Neutrophil (primary cell): ENCODE results near the gene CREB3.

Experiments used
- H3K27ac ChIP-seq: fragments of 200-600 bp; sonication (generic); 2 replicates; pipeline ENCODE4 v1.5.1; 2016; ENCODE audit warnings: mild to moderate bottlenecking, moderate library complexity
- H3K27me3 ChIP-seq: fragments of 200-600 bp; sonication (generic); 2 replicates; pipeline ENCODE4 v1.6.0; 2016; ENCODE audit warnings: mild to moderate bottlenecking
- H3K36me3 ChIP-seq: fragments of 200-600 bp; sonication (generic); 2 replicates; pipeline ENCODE4 v1.5.1; 2017
- H3K4me1 ChIP-seq, 2 experiments: fragments of 200-600 bp in 1 of 2; sonication (generic) in 1 of 2; 1 replicate in 1 of 2; 2 replicates in 1 of 2; pipeline versions ENCODE4 v1.5.1 to v1.6.1; 2013 to 2016; ENCODE audit warnings: low read depth in 1 of 2, low read length in 1 of 2, mild to moderate bottlenecking in 1 of 2, moderate library complexity in 1 of 2; ENCODE audit not compliant: control insufficient read depth in 1 of 2, insufficient read depth in 1 of 2
- H3K4me3 ChIP-seq, 2 experiments: fragments of 200-600 bp in 1 of 2; sonication (generic) in 1 of 2; 1 replicate in 1 of 2; 2 replicates in 1 of 2; pipeline ENCODE4 v1.5.1; 2013 to 2016; ENCODE audit warnings: low read depth in 1 of 2, low read length in 1 of 2, mild to moderate bottlenecking in 1 of 2, moderate library complexity in 1 of 2
- H3K9me3 ChIP-seq: fragments of 200-600 bp; sonication (generic); 2 replicates; pipeline ENCODE4 v1.5.1; 2016
- CTCF ChIP-seq: fragments of 200-600 bp; sonication (generic); IDR thresholded peaks from 2 replicates; pipeline ENCODE4 v1.5.1; 2016; ENCODE audit warnings: antibody characterized with exemption

Gene CREB3

DNA sequence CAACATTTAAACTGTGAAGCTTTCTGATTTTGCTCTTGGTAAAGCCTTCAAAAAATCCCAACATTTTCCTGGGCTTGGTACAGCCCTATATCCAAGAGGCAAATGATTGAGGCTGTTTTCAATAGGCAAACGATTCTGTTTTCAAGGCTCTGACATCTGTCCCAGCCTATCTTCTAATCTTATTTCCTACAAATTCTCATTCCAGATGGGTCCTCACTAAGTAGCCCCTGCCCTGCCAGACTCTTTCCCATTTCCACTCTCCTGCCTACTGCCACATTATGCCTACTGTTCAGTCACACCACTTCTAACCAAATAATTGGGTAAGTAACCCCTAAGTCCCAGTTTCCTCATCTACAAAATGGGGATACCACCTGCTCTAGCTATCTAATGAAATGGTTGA, 13.1 kb downstream of the CREB3 start:
- TF ChIP-seq CTCF = no peak
- Histone ChIP-seq H3K4me1 (peaks cover 41 to 42% of the 10 kb centered on the region in 2 experiments), H3K4me3 (no peak overlapping the region)

GRCh38 chr9:35746583-35746982, 14.1 kb downstream of the CREB3 start:
- H3K9me3 ChIP-seq = no peaks in the 10 kb centered on the region
- H3K27ac ChIP-seq = no peak overlapping the region
- TF ChIP-seq CTCF = no peak
- H3K27me3 ChIP-seq = no peaks in the 10 kb centered on the region
- H3K4me3 ChIP-seq = peak overlapping the region in 1 of 2 experiments; percentile 80
- peaks cover 41 to 42% of the 10 kb centered on the region in 2 experiments for H3K4me1 ChIP-seq
- H3K36me3 ChIP-seq = peaks cover 45% of the 10 kb centered on the region

More for the DNA sequence above, 13.1 kb downstream of the CREB3 start:
- peaks cover 45% of the 10 kb centered on the region for H3K36me3 ChIP-seq
- no peaks in the 10 kb centered on the region for H3K9me3 ChIP-seq
- H3K27ac ChIP-seq = no peak overlapping the region
- no peaks in the 10 kb centered on the region for H3K27me3 ChIP-seq

DNA sequence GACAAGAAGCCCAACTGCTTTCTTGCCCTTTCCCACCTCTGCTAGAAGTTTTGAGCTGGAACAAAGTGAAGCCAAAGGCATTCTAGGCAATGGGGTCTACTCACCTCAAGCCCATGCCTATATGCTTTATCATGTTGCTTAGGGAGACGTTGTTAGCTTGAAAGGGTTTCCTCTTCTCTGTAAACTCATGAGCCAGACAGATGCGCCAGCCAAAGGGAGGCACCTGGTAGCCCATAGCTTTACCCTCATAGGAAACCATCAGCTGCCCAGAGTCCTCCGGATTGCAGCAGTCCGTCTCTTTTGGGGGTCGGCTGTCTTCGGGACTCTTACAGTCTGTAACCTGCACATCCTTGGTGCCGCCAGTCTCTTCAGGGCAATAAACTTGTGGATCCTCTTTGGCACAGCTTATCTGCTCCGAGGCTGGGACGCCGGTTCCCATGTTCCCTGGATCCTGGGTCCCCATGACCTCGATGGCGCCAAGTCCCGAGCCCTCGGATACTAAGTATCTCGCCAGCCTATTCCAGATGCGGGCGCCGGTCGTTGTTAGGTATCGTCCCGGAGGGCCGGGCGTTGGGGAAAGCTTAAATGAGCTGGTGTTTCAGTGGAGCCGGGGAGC, 15.9 kb downstream of the CREB3 start:
- peaks cover 41 to 42% of the 10 kb centered on the region in 2 experiments for H3K4me1 ChIP-seq
- H3K27ac ChIP-seq = peak overlapping the region; percentile 96
- no peaks in the 10 kb centered on the region for H3K9me3 ChIP-seq
- H3K36me3 ChIP-seq = peaks cover 45% of the 10 kb centered on the region
- H3K27me3 ChIP-seq = no peaks in the 10 kb centered on the region
- peak overlapping the region; percentile 80 to 86 for H3K4me3 ChIP-seq
- no peak for TF ChIP-seq CTCF

DNA sequence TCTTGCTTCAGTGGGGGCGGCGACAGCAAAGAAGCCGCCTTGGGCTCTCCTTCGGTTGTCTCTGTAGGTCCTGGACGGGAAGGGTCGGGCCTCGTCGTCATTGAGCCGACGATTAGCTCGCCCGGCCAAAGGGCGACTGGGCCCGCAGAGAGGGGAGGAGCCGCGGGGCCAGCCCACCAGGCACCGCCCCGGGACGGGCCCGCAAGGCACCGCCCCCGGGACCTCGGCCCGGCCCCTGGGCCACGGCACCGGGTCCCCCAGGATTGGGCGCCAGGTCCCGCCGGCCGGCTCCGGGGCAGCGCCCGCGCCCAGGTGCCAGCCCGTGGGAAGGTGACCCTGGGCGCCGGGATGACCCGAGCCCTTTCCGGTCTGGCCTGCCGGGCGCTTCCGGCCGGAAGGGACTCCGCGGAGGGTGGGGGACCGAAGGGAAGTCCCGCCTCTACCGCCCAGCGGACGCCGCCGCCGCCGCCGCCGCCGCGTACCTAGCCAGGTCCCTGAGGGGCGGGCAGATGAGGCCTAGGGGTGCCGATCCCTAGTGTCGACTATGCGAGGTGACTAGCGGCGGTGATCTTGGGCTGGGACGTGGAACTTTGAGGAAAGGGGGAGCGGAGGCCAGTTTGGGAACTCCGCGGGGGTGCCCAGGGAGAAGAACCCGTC, 16.5 kb downstream of the CREB3 start, which contains the start of the genes GBA2 and RGP1:
Gene GBA2 (minus strand): TSS at position 371 of the 657 bp plus-strand sequence. CDS start 524 bp downstream, outside the sequence.
Gene RGP1 (plus strand): TSS at position 430 of the 657 bp plus-strand sequence. CDS start 469 bp downstream, outside the sequence.
- Histone ChIP-seq H3K27me3 (no peaks in the 10 kb centered on the region), H3K36me3 (peaks cover 46% of the 10 kb centered on the region), H3K9me3 (no peaks in the 10 kb centered on the region), H3K4me1 (peaks cover 41 to 42% of the 10 kb centered on the region in 2 experiments), H3K27ac (peak within 1 kb of the TSS; percentile 96), H3K4me3 (peak within 1 kb of the TSS; percentile 80 to 86)
- no peak for TF ChIP-seq CTCF

GRCh38 chr9:35749515-35750255, 17.2 kb downstream of the CREB3 start:
- H3K4me1 ChIP-seq = peaks cover 41 to 42% of the 10 kb centered on the region in 2 experiments
- no peaks in the 10 kb centered on the region for H3K9me3 ChIP-seq
- no peaks in the 10 kb centered on the region for H3K27me3 ChIP-seq
- H3K36me3 ChIP-seq = peaks cover 46% of the 10 kb centered on the region
- H3K4me3 ChIP-seq = peak overlapping the region; percentile 80 to 86
- peak overlapping the region; percentile 96 for H3K27ac ChIP-seq
- no peak for TF ChIP-seq CTCF
